DOHH2 (cell line): ENCODE results near the gene OR9Q1.

Experiments used
- CTCF ChIP-seq: fragments of 200-600 bp; sonication (generic); IDR thresholded peaks from one replicate; pipeline ENCODE4 v1.5.1; 2014; ENCODE audit warnings: antibody characterized with exemption, mild to moderate bottlenecking, low read depth, low read length; ENCODE audit not compliant: poor library complexity, severe bottlenecking
- EZH2phosphoT487 ChIP-seq: fragments of 200-600 bp; sonication (generic); IDR thresholded peaks from 2 replicates; pipeline ENCODE4 v1.6.1; 2017; ENCODE audit warnings: borderline replicate concordance, mild to moderate bottlenecking, antibody characterized with exemption, low read length, moderate library complexity, mixed read lengths

- TF ChIP-seq CTCF (no peak), EZH2phosphoT487 (no peak)
These were observed 46.0 kb upstream of the OR9Q1 start for GRCh38 chr11:57977709-57978108.
